H1 (cell line): Measurements from ENCODE around the gene CXCL12. TPM values are rescaled to one million over a fixed set of nuclear protein-coding genes. Genes with fewer than 3 reads are reported as not detected.

ENCODE experiments used
- CTCF ChIA-PET: fragments of 300-600 bp; sonication (Branson Sonifier 250); formaldehyde crosslinking; loops from one replicate; lab custom pipeline; 2021; ENCODE audit not compliant: partially characterized antibody; lab: Charles Lee
- POLR2A ChIA-PET: fragments of 300-600 bp; sonication (Branson Sonifier 250); formaldehyde crosslinking; loops from one replicate; lab custom pipeline; 2021; ENCODE audit warnings: inconsistent platforms; ENCODE audit not compliant: partially characterized antibody; lab: Charles Lee
- DNase-seq, 2 experiments: peaks; one replicate each; pipeline versions ENCODE4 v3.0.0 to v3.0.0-alpha.2; 2010 to 2022; ENCODE audit warnings: low spot score in 2 of 2, low read depth in 1 of 2, mixed read lengths in 1 of 2
- FAIRE-seq: peaks from 2 replicates; lab custom pipeline; 2011; peaks lifted over from hg19 to GRCh38; lab: Jason Lieb, UNC
- H2AFZ ChIP-seq: 2 replicates; pipeline ENCODE4 v1.8.1; 2012; ENCODE audit warnings: low read length, inconsistent platforms
- H2AK5ac ChIP-seq: 2 replicates; pipeline ENCODE4 v1.6.1; 2013; ENCODE audit warnings: low read depth, low read length
- H2BK120ac ChIP-seq: replicated peaks from 2 replicates; pipeline ENCODE3; 2013; ENCODE audit warnings: low read depth, low read length, inconsistent platforms
- H2BK12ac ChIP-seq: 2 replicates; pipeline ENCODE4 v1.6.1; 2013; ENCODE audit warnings: low read depth, low read length
- H2BK15ac ChIP-seq: 2 replicates; pipeline ENCODE4 v1.6.1; 2013; ENCODE audit warnings: low read length
- H2BK20ac ChIP-seq: 2 replicates; pipeline ENCODE4 v1.6.1; 2013; ENCODE audit warnings: low read length
- H2BK5ac ChIP-seq: 2 replicates; pipeline ENCODE4 v1.6.1; 2013; ENCODE audit warnings: low read depth, low read length
- H3K14ac ChIP-seq: 2 replicates; pipeline ENCODE4 v1.6.1; 2013; ENCODE audit warnings: inconsistent platforms; ENCODE audit not compliant: insufficient read length
- H3K18ac ChIP-seq: 2 replicates; pipeline ENCODE4 v1.6.1; 2013; ENCODE audit warnings: low read length; ENCODE audit errors: extremely low read depth
- H3K23ac ChIP-seq: 2 replicates; pipeline ENCODE4 v1.6.1; 2013; ENCODE audit warnings: inconsistent platforms; ENCODE audit not compliant: insufficient read length
- H3K23me2 ChIP-seq: 2 replicates; pipeline ENCODE4 v1.6.1; 2013; ENCODE audit warnings: low read depth, low read length
- H3K27ac ChIP-seq: 2 replicates; pipeline ENCODE4 v1.6.1; 2011; ENCODE audit warnings: low read depth, low read length, inconsistent platforms
- H3K27me3 ChIP-seq, 4 experiments: replicated peaks in 1 of 4; 1 replicate in 1 of 4; 2 replicates in 3 of 4; pipeline versions ENCODE4 v1.6.1 to v1.8.1; 2011 to 2013; ENCODE audit warnings: low read length in 3 of 4, mild to moderate bottlenecking in 3 of 4, inconsistent platforms in 2 of 4, mixed read lengths in 2 of 4, moderate library complexity in 1 of 4; ENCODE audit not compliant: control insufficient read depth in 3 of 4, insufficient read depth in 3 of 4; ENCODE audit errors: extremely low read depth in 1 of 4
- H3K36me3 ChIP-seq, 4 experiments: 2 replicates each; pipeline versions ENCODE4 v1.6.1 to v1.8.1; 2011 to 2013; ENCODE audit warnings: mild to moderate bottlenecking in 4 of 4, low read length in 3 of 4, moderate library complexity in 2 of 4, control low read depth in 1 of 4, inconsistent platforms in 1 of 4; ENCODE audit not compliant: insufficient read depth in 4 of 4, control insufficient read depth in 2 of 4
- H3K4ac ChIP-seq: replicated peaks from 2 replicates; pipeline ENCODE3; 2013; ENCODE audit warnings: low read length, low read depth, mixed read lengths, inconsistent platforms; ENCODE audit not compliant: insufficient read length
- H3K4me1 ChIP-seq, 4 experiments: replicated peaks in 1 of 4; 1 replicate in 1 of 4; 2 replicates in 3 of 4; pipeline versions ENCODE4 v1.6.1 to v1.8.1; 2011 to 2013; ENCODE audit warnings: low read length in 3 of 4, inconsistent platforms in 2 of 4, mixed read lengths in 1 of 4; ENCODE audit not compliant: insufficient read depth in 4 of 4, control insufficient read depth in 3 of 4
- H3K4me2 ChIP-seq, 2 experiments: 2 replicates each; pipeline versions ENCODE4 v1.6.1 to v1.8.1; 2011 to 2013; ENCODE audit warnings: low read depth in 2 of 2, low read length in 2 of 2, control low read depth in 1 of 2, inconsistent platforms in 1 of 2, mild to moderate bottlenecking in 1 of 2; ENCODE audit not compliant: insufficient read depth in 1 of 2
- H3K4me3 ChIP-seq, 4 experiments: fragments of 200-600, 300-600 bp in 1 of 4; sonication (generic), shearing (Covaris generic), sonication (Bioruptor Twin) in 1 of 4; 2 replicates each; pipeline versions ENCODE4 v1.5.1 to v1.8.1; 2011 to 2016; ENCODE audit warnings: low read length in 4 of 4, low read depth in 3 of 4, control low read depth in 2 of 4, inconsistent platforms in 2 of 4, mild to moderate bottlenecking in 2 of 4, mixed read lengths in 1 of 4, moderate library complexity in 1 of 4; ENCODE audit not compliant: insufficient read depth in 2 of 4; ENCODE audit errors: extremely low read depth in 1 of 4
- H3K56ac ChIP-seq: replicated peaks from 2 replicates; pipeline ENCODE3; 2013; ENCODE audit warnings: low read depth, mild to moderate bottlenecking, mixed read lengths, low read length, inconsistent platforms; ENCODE audit not compliant: insufficient read length
- H3K79me1 ChIP-seq: 2 replicates; pipeline ENCODE4 v1.6.1; 2013; ENCODE audit warnings: low read depth, low read length, control low read depth
- H3K79me2 ChIP-seq, 2 experiments: 2 replicates each; pipeline versions ENCODE4 v1.6.1 to v1.8.1; 2012 to 2013; ENCODE audit warnings: low read length in 2 of 2, mild to moderate bottlenecking in 2 of 2, inconsistent platforms in 1 of 2; ENCODE audit not compliant: insufficient read depth in 2 of 2, control insufficient read depth in 1 of 2
- H3K9ac ChIP-seq, 4 experiments: replicated peaks in 1 of 4; 1 replicate in 1 of 4; 2 replicates in 3 of 4; pipeline versions ENCODE4 v1.6.1 to v1.8.1; 2011 to 2013; ENCODE audit warnings: low read depth in 3 of 4, low read length in 3 of 4, control low read depth in 2 of 4, mild to moderate bottlenecking in 2 of 4, moderate library complexity in 2 of 4, inconsistent platforms in 1 of 4; ENCODE audit errors: extremely low read depth in 1 of 4
- H3K9me3 ChIP-seq, 2 experiments: 2 replicates each; pipeline versions ENCODE4 v1.6.1 to v1.8.1; 2012 to 2013; ENCODE audit warnings: mild to moderate bottlenecking in 2 of 2, moderate library complexity in 2 of 2, control low read depth in 1 of 2, inconsistent platforms in 1 of 2, low read depth in 1 of 2, low read length in 1 of 2, mixed read lengths in 1 of 2; ENCODE audit not compliant: insufficient read depth in 2 of 2
- H4K20me1 ChIP-seq, 2 experiments: replicated peaks in 1 of 2; 2 replicates each; pipeline versions ENCODE3 to v1.8.1; 2011 to 2013; ENCODE audit warnings: inconsistent platforms in 2 of 2, low read length in 2 of 2, mild to moderate bottlenecking in 1 of 2; ENCODE audit not compliant: insufficient read depth in 2 of 2, control insufficient read depth in 1 of 2
- H4K5ac ChIP-seq: 2 replicates; pipeline ENCODE4 v1.6.1; 2013; ENCODE audit warnings: low read length, low read depth, mixed read lengths, inconsistent platforms; ENCODE audit not compliant: insufficient read length
- H4K8ac ChIP-seq: 2 replicates; pipeline ENCODE4 v1.8.0; 2013; ENCODE audit warnings: mild to moderate bottlenecking, moderate library complexity, low read length, inconsistent platforms; ENCODE audit not compliant: insufficient read depth; ENCODE audit errors: extremely low read depth
- H4K91ac ChIP-seq: replicated peaks from 2 replicates; pipeline ENCODE3; 2013; ENCODE audit warnings: low read length, mixed read lengths, inconsistent platforms; ENCODE audit not compliant: insufficient read length
- CHD1 ChIP-seq: IDR thresholded peaks from 2 replicates; pipeline ENCODE4 v1.6.1; 2012; ENCODE audit warnings: low read depth, low read length, improper control_type of control experiment
- FOSL1 ChIP-seq: IDR thresholded peaks from 2 replicates; pipeline ENCODE4 v1.6.1; 2011; ENCODE audit warnings: mild to moderate bottlenecking, low read depth, low read length, moderate library complexity; ENCODE audit not compliant: insufficient read depth
- JUND ChIP-seq: IDR thresholded peaks from 2 replicates; pipeline ENCODE4 v1.6.1; 2011; ENCODE audit warnings: mild to moderate bottlenecking, improper control_type of control experiment, low read length
- NANOG ChIP-seq: IDR thresholded peaks from 2 replicates; pipeline ENCODE4 v1.6.1; 2011; ENCODE audit warnings: low read length, low read depth, mild to moderate bottlenecking, inconsistent platforms; ENCODE audit not compliant: insufficient read depth, poor library complexity, severe bottlenecking
- PHF8 ChIP-seq: fragments of 200-600 bp; sonication (generic); conservative IDR thresholded peaks from 2 replicates; pipeline ENCODE4 v1.7.1; 2012; ENCODE audit warnings: low read depth, mild to moderate bottlenecking, inconsistent platforms, low read length, moderate library complexity
- POLR2A ChIP-seq, 2 experiments: IDR thresholded peaks; 1 replicate in 1 of 2; 2 replicates in 1 of 2; pipeline ENCODE4 v1.6.1; 2011; ENCODE audit warnings: low read depth in 2 of 2, low read length in 2 of 2, mild to moderate bottlenecking in 2 of 2; ENCODE audit errors: control extremely low read depth in 1 of 2
- RNF2 ChIP-seq: fragments of 200-900, 300-1000 bp; sonication (generic); IDR thresholded peaks from 2 replicates; pipeline ENCODE4 v1.7.1; 2016; ENCODE audit warnings: borderline replicate concordance, low read depth, mild to moderate bottlenecking, antibody characterized with exemption, low read length; ENCODE audit not compliant: poor library complexity, severe bottlenecking; ENCODE audit errors: missing control alignments
- TBP ChIP-seq: IDR thresholded peaks from 2 replicates; pipeline ENCODE4 v1.6.1; 2011; ENCODE audit warnings: low read depth, low read length, improper control_type of control experiment
- TEAD4 ChIP-seq: IDR thresholded peaks from 2 replicates; pipeline ENCODE4 v1.6.1; 2012; ENCODE audit warnings: low read depth, low read length, inconsistent platforms, mixed read lengths
- WGBS, 2 experiments: shearing (Covaris generic) in 1 of 2; methylation state at CpG; one replicate each; pipeline versions ENCODE4 v1.1.6 to v1.1.7; 2013 to 2015; ENCODE audit warnings: low lambda C conversion rate in 2 of 2, mixed read lengths in 2 of 2, inconsistent platforms in 1 of 2, low coverage in 1 of 2, missing lambda C conversion rate in 1 of 2; ENCODE audit not compliant: insufficient replicate concordance in 2 of 2, insufficient coverage in 1 of 2, insufficient read length in 1 of 2; ENCODE audit errors: extremely low coverage in 1 of 2, missing lambda C conversion rate in 1 of 2; 5-methylcytosine and 5-hydroxymethylcytosine counted together
- polyA plus RNA-seq, 7 experiments: library from polyadenylated mRNA; depleted of rRNA in 3 of 7; stranded (reverse) in 5 of 7; unstranded in 2 of 7; fragments of >200 nt in 5 of 7; fragments of 200-250 nt in 2 of 7; gene quantifications; 1 replicate in 5 of 7; 2 replicates in 1 of 7; 4 replicates in 1 of 7; pipeline versions ENCODE4 v1.2.1 to v1.2.3, GENCODE V29; 2011 to 2013; ENCODE audit warnings: missing spikeins in 2 of 7, mixed read lengths in 2 of 7
- total RNA-seq: library from RNA; stranded (reverse); fragmentation: NEBNext Ultra II Directional; extraction: Animal tissue kit (Norgen Biotek cat#: 25700); gene quantifications from 2 replicates; pipeline ENCODE4 v1.2.1, GENCODE V29; 2021
- TF ChIP-seq, protein P1 (sequence below): IDR thresholded peaks from 2 replicates; pipeline ENCODE4 v1.6.1; 2012; ENCODE audit warnings: inconsistent platforms

Gene CXCL12
- total and polyA plus RNA-seq, 2 of the 8 experiments (the other 6 are each of a cell fraction or from before 2014, with no cell fraction given) = 51.4 to 53.8 TPM

DNA sequence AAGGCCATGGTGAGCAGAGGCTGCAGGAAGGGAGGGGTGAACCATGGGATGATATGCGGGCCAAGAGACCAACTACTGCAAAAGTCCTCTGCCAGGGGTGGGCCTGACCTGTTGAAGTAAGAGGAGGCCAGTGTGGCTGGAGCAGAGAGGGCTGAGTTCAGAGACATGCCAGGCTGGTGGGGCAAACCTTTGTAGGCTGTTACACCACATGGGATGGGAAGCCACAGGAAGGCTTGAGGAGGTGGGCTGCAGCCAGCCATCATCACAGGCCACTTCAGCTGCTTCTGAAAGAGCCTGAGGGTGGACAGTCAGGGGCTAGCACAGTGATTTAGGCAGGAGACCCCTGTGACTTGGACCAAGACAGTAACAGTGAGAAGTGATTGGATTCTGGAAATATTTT lies 20.3 kb downstream of the CXCL12 start:
- no peaks in the 10 kb centered on the region; the same call in 1 of the 2 replicates for H3K23me2 ChIP-seq

More for the DNA sequence above, 20.3 kb downstream of the CXCL12 start:
- H3K27ac ChIP-seq = no peak overlapping the region
- H2BK120ac ChIP-seq = no peak overlapping the region
- H3K56ac ChIP-seq = no peak overlapping the region
- no peak overlapping the region for H3K18ac ChIP-seq
- H3K36me3 ChIP-seq = peaks cover 0 to 6% (median 0%) of the 10 kb centered on the region in 4 experiments; a peak in 1 of 8 replicates
- H3K4me3 ChIP-seq = no peak overlapping the region
- no peak overlapping the region for H3K4ac ChIP-seq
- 100% methylated on average over 1 of the region's 1 CpG; no CpG with 5 or more reads in 1 of the 2 experiments for WGBS, 2 experiments
- no peak overlapping the region for H3K14ac ChIP-seq
- H3K9ac ChIP-seq = no peak overlapping the region
- H2BK5ac ChIP-seq = no peak overlapping the region
- H3K79me1 ChIP-seq = no peaks in the 10 kb centered on the region
- 0 out of 2 replicates have a peak overlapping the region, but pooled peaks have one; percentile 48 for H2BK20ac ChIP-seq
- no peaks in the 10 kb centered on the region; a peak in 2 of 7 replicates for H3K27me3 ChIP-seq
- H3K4me1 ChIP-seq = peaks cover 4 to 28% (median 7%) of the 10 kb centered on the region in 4 experiments
- H2AFZ ChIP-seq = no peak overlapping the region
- no peak overlapping the region for H3K23ac ChIP-seq
- H4K5ac ChIP-seq = no peak overlapping the region
- H2BK12ac ChIP-seq = no peak overlapping the region; the same call in 1 of the 2 replicates
- peaks cover 0 to 4% of the 10 kb centered on the region in 2 experiments; a peak in 1 of 4 replicates for H3K79me2 ChIP-seq
- ChIA-PET POLR2A (no interaction called here), CTCF (interaction anchor here (1.4 to 2.6 kb wide), 3 partner anchors 12 to 18 kb away, joined by 5 to 10 read pairs (median 6); no protein-coding TSS in a partner anchor)
- peak overlapping the region; percentile 93 for H2AK5ac ChIP-seq
- H4K8ac ChIP-seq = no peak overlapping the region
- no peak for DNase-seq
- no peak for TF ChIP-seq FOSL1
- TF ChIP-seq POLR2A (IDR thresholded peaks at IDR 0.05; ENCODE audit: control extremely low read depth in 1 of 2, low read depth in 2 of 2, low read length in 2 of 2) = no peak
- TF ChIP-seq NANOG = no peak
- TF ChIP-seq, protein P1, sequence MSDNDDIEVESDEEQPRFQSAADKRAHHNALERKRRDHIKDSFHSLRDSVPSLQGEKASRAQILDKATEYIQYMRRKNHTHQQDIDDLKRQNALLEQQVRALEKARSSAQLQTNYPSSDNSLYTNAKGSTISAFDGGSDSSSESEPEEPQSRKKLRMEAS = no peak
- no peak for TF ChIP-seq RNF2
- no peak for TF ChIP-seq TEAD4
- TF ChIP-seq PHF8 = no peak
- TF ChIP-seq CHD1 = no peak
- TF ChIP-seq JUND = no peak
- no peak for TF ChIP-seq TBP
- no peaks in the 10 kb centered on the region for H3K9me3 ChIP-seq
- H2BK15ac ChIP-seq = peak overlapping the region; percentile 72; the same call in 1 of the 2 replicates
- H4K91ac ChIP-seq = no peak overlapping the region
- H3K4me2 ChIP-seq = no peak overlapping the region
- peaks cover 0 to 2% of the 10 kb centered on the region in 2 experiments for H4K20me1 ChIP-seq
- no peak for FAIRE-seq
